OCI-LY3 (cell line): ENCODE data around the gene CPB1.

Experiments used
- H2AFZ ChIP-seq: fragments of 200-600, 300-600 bp; shearing (Covaris generic); 2 replicates; pipeline ENCODE4 v1.6.0; 2014; ENCODE audit warnings: antibody characterized with exemption, low read depth, low read length
- H3K27ac ChIP-seq: fragments of 200-600, 300-600 bp; sonication (generic); 2 replicates; pipeline ENCODE4 v1.5.1; 2014; ENCODE audit warnings: mild to moderate bottlenecking, low read length, moderate library complexity, mixed read lengths
- H3K27me3 ChIP-seq: fragments of 200-600, 300-600 bp; sonication (generic); 2 replicates; pipeline ENCODE4 v1.6.1; 2014; ENCODE audit warnings: low read depth, low read length, mixed read lengths
- H3K36me3 ChIP-seq: fragments of 200-600, 300-600 bp; sonication (generic); replicated peaks from 2 replicates; pipeline ENCODE3; 2014; ENCODE audit warnings: low read depth, low read length, mixed read lengths
- H3K4me1 ChIP-seq: fragments of 300-600, 200-600 bp; sonication (generic); 2 replicates; pipeline ENCODE4 v1.6.1; 2014; ENCODE audit warnings: low read length, mixed read lengths
- H3K4me2 ChIP-seq: fragments of 200-600, 300-600 bp; sonication (generic); 2 replicates; pipeline ENCODE4 v1.6.1; 2014; ENCODE audit warnings: low read length, mixed read lengths
- H3K4me3 ChIP-seq: fragments of 300-600, 200-600 bp; sonication (generic); 2 replicates; pipeline ENCODE4 v1.5.1; 2014; ENCODE audit warnings: antibody characterized with exemption, mild to moderate bottlenecking, low read length, moderate library complexity
- H3K79me2 ChIP-seq: fragments of 300-600, 200-600 bp; shearing (Covaris generic); 2 replicates; pipeline ENCODE4 v1.6.1; 2014; ENCODE audit warnings: mild to moderate bottlenecking, low read length, mixed read lengths
- H3K9ac ChIP-seq: fragments of 300-600, 200-600 bp; shearing (Covaris generic); 2 replicates; pipeline ENCODE4 v1.6.0; 2014; ENCODE audit warnings: mild to moderate bottlenecking, low read length, moderate library complexity
- H3K9me3 ChIP-seq: fragments of 200-600, 300-600 bp; shearing (Covaris generic); 2 replicates; pipeline ENCODE4 v1.6.1; 2014; ENCODE audit warnings: low read length, mixed read lengths; ENCODE audit not compliant: insufficient read depth
- H4K20me1 ChIP-seq: fragments of 200-600, 300-600 bp; sonication (generic); 2 replicates; pipeline ENCODE4 v1.6.1; 2016; ENCODE audit warnings: low read length, mixed read lengths; ENCODE audit not compliant: insufficient read depth
- EZH2phosphoT487 ChIP-seq: fragments of 200-600 bp; shearing (Covaris generic); IDR thresholded peaks from 2 replicates; pipeline ENCODE4 v1.6.1; 2018; ENCODE audit warnings: antibody characterized with exemption, mixed run types, low read depth
- TF ChIP-seq, protein P1 (sequence below): fragments of 200-600, 300-600 bp; sonication (generic); IDR thresholded peaks from 2 replicates; pipeline ENCODE4 v1.5.1; 2014; ENCODE audit warnings: antibody characterized with exemption, low read length, low read depth

Gene CPB1

DNA sequence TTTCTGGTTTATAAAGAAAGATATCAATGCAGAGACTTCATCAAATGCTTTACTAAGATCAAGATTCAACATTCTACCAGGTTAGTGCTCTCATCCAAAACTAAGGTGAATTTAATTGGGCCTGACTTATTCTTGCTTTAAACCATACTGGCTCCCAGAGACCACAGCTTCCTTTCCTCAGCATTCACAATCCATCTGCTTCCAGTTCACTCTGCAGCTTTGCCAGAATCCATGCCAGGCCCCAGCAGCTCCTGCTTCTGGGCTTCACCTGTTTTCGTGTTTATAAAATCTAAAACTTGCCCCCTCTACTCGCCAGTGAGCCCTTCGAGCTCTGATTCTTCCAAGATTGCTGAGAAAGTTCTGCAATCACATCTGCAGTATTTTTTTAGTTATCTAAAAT, 2.3 kb downstream of the CPB1 start:
- Histone ChIP-seq H3K9me3 (no peaks in the 10 kb centered on the region), H3K4me3 (no peak overlapping the region), H3K27me3 (no peaks in the 10 kb centered on the region), H4K20me1 (no peaks in the 10 kb centered on the region), H2AFZ (no peak overlapping the region), H3K4me2 (no peak overlapping the region), H3K9ac (no peak overlapping the region), H3K4me1 (no peaks in the 10 kb centered on the region), H3K36me3 (no peaks in the 10 kb centered on the region), H3K79me2 (no peaks in the 10 kb centered on the region), H3K27ac (no peak overlapping the region)
- TF ChIP-seq, protein P1, sequence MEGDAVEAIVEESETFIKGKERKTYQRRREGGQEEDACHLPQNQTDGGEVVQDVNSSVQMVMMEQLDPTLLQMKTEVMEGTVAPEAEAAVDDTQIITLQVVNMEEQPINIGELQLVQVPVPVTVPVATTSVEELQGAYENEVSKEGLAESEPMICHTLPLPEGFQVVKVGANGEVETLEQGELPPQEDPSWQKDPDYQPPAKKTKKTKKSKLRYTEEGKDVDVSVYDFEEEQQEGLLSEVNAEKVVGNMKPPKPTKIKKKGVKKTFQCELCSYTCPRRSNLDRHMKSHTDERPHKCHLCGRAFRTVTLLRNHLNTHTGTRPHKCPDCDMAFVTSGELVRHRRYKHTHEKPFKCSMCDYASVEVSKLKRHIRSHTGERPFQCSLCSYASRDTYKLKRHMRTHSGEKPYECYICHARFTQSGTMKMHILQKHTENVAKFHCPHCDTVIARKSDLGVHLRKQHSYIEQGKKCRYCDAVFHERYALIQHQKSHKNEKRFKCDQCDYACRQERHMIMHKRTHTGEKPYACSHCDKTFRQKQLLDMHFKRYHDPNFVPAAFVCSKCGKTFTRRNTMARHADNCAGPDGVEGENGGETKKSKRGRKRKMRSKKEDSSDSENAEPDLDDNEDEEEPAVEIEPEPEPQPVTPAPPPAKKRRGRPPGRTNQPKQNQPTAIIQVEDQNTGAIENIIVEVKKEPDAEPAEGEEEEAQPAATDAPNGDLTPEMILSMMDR = no peak
- TF ChIP-seq EZH2phosphoT487 = no peak

DNA sequence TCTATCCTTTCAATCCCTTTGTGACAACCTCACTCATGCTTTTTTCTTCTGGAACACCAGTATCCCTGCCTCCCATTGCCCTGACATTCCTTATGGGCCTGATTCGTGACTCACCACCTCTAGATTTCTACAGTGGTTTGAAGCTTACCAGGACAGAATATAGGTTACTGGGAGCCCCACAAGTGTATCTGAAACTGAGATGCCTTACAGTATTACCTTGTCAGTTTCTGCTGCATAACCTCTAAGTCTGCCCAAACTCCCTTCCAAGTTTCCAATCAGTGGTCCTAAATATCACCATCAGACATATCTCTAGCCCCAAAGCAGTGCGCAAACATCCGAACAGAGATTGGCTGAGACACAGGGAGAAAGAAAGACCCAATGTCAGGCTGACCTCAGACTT, 5.6 kb downstream of the CPB1 start:
- no peak overlapping the region for H3K4me3 ChIP-seq
- no peak overlapping the region for H3K27ac ChIP-seq

DNA sequence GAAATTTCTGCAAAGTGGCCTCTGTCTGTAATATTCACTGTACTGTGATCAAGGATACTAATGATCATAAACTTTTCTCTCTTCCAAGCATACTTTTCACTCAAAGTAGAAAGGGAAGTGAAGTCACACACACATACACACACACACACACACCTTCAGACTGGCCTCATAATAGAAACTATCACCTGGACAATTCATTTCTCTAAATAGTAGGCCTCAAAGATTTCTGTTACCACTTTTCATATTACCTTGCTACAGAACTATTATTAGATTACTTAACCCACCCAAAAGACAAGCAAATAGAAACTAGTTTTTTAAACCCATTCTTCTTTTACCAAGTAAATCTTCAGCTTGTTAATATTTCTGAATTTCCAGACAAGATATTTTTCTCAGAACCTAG, 12.2 kb downstream of the CPB1 start:
- H3K9me3 ChIP-seq = no peaks in the 10 kb centered on the region
- no peak overlapping the region for H2AFZ ChIP-seq
- H3K4me1 ChIP-seq = no peaks in the 10 kb centered on the region
- H3K27me3 ChIP-seq = no peaks in the 10 kb centered on the region
- H3K9ac ChIP-seq = no peak overlapping the region
- H3K4me2 ChIP-seq = no peak overlapping the region
- H3K4me3 ChIP-seq = no peak overlapping the region
- H3K79me2 ChIP-seq = no peaks in the 10 kb centered on the region
- H3K27ac ChIP-seq = no peak overlapping the region
- no peaks in the 10 kb centered on the region for H4K20me1 ChIP-seq
- TF ChIP-seq EZH2phosphoT487 = no peak
- TF ChIP-seq, protein P1 = no peak
- H3K36me3 ChIP-seq = no peaks in the 10 kb centered on the region

More for the DNA sequence above, 5.6 kb downstream of the CPB1 start:
- no peaks in the 10 kb centered on the region for H4K20me1 ChIP-seq
- H3K4me1 ChIP-seq = no peaks in the 10 kb centered on the region
- no peak overlapping the region for H3K4me2 ChIP-seq
- TF ChIP-seq, protein P1 = no peak
- H3K9ac ChIP-seq = no peak overlapping the region
- no peaks in the 10 kb centered on the region for H3K27me3 ChIP-seq
- no peaks in the 10 kb centered on the region for H3K36me3 ChIP-seq
- H2AFZ ChIP-seq = no peak overlapping the region
- H3K79me2 ChIP-seq = no peaks in the 10 kb centered on the region
- no peaks in the 10 kb centered on the region for H3K9me3 ChIP-seq

DNA sequence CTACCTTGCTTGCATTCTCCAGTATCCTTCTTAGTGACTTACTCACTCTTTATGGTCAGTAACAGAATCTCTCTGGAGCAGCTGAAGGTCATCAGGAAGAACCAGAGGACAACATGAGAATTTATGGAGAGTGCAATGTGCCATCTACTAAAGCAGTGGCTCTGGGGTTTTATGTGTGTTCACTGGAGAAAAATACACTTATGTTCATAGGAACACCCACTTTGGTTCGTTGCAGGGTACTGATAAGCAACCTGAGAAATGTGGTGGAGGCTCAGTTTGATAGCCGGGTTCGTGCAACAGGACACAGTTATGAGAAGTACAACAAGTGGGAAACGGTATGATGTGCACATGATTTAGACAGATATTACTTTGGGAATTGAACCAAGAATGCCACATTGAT, 12.8 kb downstream of the CPB1 start:
- Histone ChIP-seq H3K4me1 (no peaks in the 10 kb centered on the region), H3K27ac (no peak overlapping the region), H3K4me2 (no peak overlapping the region), H3K27me3 (no peaks in the 10 kb centered on the region), H3K4me3 (no peak overlapping the region), H3K9ac (no peak overlapping the region), H4K20me1 (no peaks in the 10 kb centered on the region), H3K9me3 (no peaks in the 10 kb centered on the region), H3K36me3 (no peaks in the 10 kb centered on the region), H2AFZ (no peak overlapping the region), H3K79me2 (no peaks in the 10 kb centered on the region)
- TF ChIP-seq EZH2phosphoT487 = no peak
- TF ChIP-seq, protein P1 = no peak
